ENCODE measurements around the gene SPTBN1.

The SPTBN1 gene

DNA sequence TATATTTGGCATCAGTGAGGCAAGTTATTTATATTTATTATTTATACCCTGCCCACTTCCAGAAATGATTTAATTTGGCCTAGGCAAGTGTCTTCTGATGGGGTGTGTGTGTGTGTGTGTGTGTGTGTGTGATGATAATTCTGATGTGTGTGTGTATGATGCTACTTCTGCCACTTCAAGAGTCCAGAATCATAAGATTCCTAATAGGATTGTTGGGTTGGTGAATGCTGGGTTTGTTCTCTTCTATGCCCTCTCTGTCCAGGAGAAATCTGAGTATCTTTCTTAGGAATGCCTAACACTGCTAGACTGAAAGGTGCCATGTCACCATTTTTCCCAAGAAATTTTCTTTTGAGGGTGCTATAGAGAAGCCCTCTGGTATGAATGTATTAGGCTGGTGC lies 122.5 kb downstream of the SPTBN1 start:
- DNase-seq: no peak

DNA sequence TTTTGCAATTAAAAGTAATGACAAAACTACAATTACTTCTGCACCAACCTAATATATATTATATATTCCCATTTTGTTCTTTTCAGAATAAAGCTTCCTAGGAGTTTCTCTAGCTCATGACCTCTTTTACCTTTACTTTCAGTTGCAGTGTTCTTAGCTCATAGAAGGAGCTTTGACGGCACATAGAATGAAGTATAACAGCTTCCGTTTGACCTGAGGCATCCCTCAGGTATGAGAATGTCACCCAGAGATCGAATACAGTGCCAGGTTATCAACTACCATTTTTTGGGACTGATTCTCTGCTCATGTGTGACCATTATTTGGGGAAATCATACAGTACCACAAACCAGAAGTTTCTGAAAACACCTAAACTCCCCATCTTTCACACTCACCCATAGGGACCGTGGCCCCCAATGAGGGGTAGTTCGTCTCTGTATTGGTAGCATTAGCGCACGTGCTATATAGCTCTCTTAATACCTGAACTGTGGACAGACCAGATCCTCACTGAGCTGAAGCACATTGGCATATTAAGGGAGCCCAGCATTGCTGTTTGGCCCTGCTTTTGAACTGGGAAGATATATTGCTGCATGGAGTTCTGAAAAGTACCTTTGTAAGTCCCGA lies 123.0 kb downstream of the SPTBN1 start:
- DNase-seq: no peak

- DNase-seq: peak in 1 of 4 experiments; percentile 24
These were observed 123.8 kb downstream of the SPTBN1 start for GRCh38 chr2:54579682-54580620.

DNA sequence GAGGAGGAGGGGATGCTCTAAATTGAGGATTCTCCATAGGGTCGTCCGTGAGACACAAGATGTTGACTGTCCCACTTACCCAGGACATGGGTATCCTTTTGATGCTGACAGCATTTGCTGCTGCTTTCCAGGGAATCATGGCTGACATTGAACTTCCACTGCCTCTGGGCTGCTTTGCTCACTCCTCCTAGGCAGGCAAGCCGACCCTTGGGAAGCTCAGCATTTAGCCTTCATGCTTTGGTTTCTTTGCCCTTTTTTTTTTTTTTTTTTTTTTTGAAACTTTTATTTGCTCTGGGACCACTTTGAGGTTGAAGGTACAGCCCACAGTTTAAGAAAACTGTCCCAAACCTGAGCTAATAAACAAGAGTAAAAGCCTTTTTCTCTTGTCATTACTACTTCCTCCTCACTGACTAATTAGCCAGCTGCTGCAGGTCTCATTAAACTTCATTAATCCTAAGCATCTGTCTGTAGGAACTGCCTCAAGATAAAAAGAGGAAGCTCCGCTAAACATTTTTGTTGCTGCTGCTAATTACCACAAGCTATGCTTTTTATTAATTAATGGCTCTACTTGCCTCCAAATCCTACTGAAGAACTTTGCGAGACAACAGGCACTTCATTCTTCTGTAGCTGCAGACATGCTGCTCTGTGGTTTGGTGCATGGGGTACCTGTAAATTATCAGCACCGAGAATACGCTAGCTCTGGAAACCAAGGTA lies 125.4 kb downstream of the SPTBN1 start:
- DNase-seq: no peak

GRCh38 chr2:54582987-54583386 lies 126.9 kb downstream of the SPTBN1 start:
- no peak for DNase-seq

GRCh38 chr2:54584598-54584997 lies 128.5 kb downstream of the SPTBN1 start:
- no peak for DNase-seq

DNA sequence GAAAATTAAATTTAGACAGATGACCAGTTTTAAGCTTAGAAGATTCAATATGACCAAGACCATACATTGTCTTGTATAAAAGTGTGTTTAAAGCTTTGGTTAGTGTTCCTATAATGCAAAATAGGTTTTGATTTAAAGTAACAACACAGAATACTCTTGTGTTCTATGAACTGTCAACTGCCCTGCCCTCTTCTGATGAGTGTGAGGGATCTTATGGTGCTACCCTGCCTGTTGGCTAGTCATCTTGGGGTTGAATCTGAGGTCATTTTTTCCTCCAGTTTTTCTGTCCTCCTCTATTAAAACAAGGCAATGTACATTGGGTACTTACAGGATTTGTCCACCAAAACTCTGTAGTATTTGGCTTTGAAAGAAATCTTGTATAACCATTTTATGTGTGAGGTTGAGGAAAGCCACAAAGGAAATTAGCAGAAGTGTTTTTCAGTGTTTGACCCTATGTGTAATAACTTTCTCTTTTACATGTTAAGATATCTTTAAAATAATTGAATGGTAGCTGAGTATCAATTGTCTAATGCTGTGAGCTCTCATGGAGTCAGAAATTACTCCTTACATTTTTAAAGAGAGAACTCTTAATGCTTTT lies 129.1 kb downstream of the SPTBN1 start:
- DNase-seq: no peak

- no peak for DNase-seq
These were observed 129.9 kb downstream of the SPTBN1 start for GRCh38 chr2:54586062-54586461.

DNA sequence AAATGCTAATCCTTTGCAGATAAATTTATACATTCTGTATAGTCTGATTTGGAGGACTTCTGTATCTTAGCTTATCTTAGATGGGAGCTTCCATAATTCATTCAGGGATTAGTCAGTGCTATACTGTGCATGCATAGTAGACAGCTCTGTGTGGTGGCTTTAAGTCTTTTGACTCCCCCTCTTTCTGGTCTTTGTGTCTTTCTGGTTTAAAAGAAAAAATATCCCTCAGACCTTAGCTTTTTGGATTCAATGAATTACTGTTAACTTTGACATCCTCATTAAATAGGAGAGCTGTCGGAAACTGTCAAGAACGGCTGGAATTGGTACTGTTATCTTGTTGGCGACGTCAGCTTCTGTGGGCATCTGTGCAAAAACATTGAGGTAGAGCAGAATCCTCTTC lies 130.4 kb downstream of the SPTBN1 start:
- no peak for DNase-seq

DNA sequence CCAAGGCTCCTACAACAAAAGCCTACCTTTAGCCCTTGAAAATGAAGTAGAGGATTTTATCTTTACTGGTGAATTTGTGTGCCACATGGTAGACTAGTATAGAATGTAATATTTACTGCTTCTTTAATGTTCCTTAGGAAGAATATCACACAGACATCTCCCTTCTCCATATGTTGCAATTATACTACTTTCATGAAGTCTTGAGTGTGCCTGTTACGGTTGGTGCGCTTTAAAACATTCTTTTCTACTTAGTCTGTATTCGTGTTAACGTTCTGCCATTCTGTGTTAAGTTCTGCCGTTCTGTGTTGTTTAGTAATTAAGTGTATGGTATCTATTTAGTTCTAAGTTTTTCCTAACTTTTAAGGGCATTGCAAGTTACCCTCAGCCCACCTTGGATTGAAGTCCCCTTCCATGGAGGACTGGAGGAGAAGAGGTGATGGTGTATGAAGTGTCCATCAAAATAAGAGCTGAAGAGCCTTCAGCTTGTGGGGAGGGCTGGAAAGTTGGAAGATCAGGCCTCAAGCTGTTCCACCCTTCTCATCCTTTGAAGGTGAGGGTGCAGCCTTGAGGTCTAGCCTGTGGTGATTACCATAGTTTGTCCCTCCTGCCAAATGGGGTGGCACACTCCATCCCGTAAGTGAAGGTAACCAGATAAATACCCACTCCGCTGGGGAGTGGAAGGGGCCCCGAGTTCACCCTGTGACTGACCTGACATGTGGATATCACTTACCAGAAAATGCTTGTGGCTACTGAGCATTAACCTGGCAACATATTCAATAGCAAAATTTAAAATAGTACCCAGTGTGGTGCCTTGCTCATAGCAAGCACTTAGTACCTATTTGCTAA lies 131.3 kb downstream of the SPTBN1 start:
- no peak for DNase-seq

- DNase-seq: no peak
These were observed 132.2 kb downstream of the SPTBN1 start for GRCh38 chr2:54588244-54588899.

- no peak for DNase-seq
These were observed 132.9 kb downstream of the SPTBN1 start for GRCh38 chr2:54589038-54589339.

DNA sequence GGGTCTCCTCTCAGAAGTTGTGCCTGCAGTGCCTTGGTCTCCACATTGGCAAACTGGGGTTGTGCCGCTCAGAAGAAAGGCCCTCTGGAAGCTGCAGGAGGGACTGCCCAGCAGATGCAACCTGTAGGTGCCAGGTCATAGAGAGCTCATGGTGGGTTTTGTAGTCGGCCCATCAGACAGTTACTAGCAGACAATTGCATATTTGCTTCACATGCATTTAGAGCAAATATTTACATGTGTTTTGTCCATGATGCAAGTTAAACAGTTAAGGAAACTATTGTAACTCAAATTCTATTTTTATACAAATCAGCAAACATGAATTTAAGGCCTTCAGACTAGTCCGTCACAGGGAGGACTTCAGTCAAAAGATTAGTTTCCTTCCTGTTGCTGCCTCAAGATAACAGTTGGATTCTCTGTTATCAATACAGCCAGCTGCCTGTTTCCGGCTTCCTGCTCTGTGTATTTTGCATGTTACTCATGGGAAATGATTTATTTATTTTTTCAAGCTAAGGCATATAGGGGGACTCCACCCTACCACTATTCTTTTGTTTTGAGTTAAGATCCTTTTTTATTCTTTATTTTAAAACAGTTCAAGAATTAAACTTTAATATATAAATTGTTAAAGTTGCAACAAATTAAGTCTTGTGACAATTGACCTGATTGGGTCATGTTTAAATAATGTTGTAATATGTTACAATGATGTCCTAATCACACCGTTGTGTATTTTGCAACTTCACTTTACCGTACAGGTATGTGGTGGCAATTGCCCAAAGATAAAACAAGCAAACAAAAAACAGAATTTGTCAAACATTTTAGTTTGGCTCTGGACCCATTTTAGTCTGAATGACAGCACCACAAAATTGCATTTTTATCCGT lies 133.5 kb downstream of the SPTBN1 start:
- no peak for DNase-seq

DNA sequence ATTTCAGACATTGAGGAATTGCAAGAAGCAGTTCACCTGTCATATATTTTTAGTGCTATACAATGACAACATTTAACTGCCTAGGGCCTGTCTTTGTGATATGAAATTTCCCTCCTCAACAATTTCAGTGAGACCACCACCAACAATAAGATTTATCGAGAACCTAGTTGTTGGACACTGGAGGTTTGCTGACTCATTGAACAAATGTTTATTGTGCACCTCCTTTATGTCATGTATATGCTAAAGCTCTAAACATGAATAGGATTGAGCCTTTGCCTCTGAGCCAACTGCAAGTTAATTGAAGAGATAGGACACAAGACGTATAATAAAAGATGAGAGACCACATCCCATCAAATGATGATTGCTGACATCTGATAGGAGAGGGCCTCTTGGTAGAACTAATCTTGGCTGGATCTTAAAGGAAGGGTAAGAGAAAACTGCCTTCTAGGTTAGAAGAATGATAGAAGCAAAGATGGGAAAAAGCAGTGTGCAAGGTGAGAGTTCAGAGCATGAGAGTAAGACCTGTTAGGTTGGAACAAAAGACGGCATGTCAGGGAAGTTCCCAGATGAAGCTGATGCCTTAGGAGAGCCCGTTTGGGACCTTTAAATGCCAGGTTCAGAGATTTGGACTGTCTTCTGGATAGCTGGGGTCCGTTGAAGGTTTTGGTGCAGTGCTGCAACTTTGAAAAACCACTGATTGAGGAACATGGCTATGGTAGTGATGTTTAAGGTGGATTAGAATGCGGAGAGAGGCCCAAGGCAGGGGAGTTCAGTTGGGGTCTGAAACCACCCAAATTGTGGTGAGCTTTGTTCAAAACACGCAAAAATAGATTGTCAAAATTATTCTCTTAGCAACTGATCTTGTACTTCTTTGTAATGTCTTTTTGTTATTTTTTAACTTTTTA lies 134.3 kb downstream of the SPTBN1 start:
- DNase-seq: no peak

GRCh38 chr2:54591551-54591950 lies 135.4 kb downstream of the SPTBN1 start:
- no peak for DNase-seq

DNA sequence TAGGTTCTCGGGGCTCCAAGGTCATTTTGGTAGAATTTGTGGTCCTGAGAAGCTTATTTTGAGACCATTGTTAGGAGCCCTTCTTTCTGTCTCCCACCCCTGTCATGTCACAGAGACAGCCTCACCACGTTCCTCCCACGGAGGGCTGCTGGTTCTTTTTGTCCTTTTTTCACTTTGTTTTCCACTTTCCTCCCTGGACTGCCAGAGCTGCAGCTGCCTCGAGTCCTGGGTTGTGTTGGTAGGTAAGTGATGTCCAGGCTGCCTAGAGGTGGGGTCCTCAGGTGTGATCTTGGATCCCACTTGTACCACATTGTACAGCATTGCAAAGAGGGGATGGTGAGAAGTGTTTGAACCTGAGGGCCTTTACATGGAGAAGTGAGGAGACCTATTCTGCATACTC lies 137.1 kb downstream of the SPTBN1 start:
- no peak for DNase-seq

GRCh38 chr2:54594048-54594447 lies 137.9 kb downstream of the SPTBN1 start:
- no peak for DNase-seq

DNA sequence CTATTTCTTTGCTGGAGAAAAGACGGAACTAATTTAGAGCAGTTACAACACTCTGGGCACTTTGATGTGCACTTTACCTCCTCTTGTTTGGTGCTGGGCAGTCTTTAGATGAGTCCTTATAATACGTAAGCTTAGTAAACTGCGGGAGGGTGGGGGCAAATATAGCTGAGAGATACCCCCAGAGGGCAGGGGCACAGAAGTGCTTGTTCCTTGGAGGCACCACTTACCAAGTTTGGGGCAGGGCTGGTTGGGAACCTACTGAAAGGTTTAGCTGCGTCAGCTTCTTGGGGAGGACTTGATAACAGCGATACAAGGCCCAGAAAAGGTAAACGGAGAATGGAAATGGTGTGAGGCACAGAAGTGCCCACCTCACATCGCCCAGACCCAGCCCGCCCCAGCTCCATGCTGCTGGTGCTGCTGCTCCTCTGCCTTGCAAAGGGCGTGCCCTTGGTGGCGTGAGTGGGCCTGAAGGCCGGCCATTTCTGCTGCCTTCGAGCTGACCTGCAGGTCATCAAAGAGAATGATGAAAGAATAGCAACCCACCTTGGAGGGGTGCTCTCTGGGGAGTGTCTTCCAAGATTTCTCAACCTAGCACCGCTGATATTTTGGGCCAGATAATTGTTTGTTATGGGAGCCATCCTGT lies 139.2 kb downstream of the SPTBN1 start:
- no peak for DNase-seq
